Ascending aorta (tissue), 2 donors: ENCODE measurements around the gene CDHR4. TPM values are rescaled to one million over a fixed set of nuclear protein-coding genes. Genes with fewer than 3 reads are reported as not detected.
"Not testable (repeated sequence)": the region's sequence is repeated elsewhere in the genome, so short reads cannot be mapped to it uniquely, and the experiment has no call there.

Source experiments
- DNase-seq, 2 donors: peaks; one replicate each; pipeline ENCODE4 v3.0.0-alpha.2; 2019; ENCODE audit warnings: low spot score in 2 of 2
- H3K27ac ChIP-seq, 2 donors: fragments of 200-600 bp; sonication (generic); one replicate each; pipeline ENCODE4 v1.5.1; 2016 to 2017; ENCODE audit warnings: mild to moderate bottlenecking in 1 of 2
- H3K27me3 ChIP-seq: fragments of 200-600 bp; sonication (generic); one replicate; pipeline ENCODE4 v1.5.1; 2017
- H3K36me3 ChIP-seq, 2 donors: fragments of 200-600 bp; sonication (generic); one replicate each; pipeline ENCODE4 v1.5.1; 2016
- H3K4me1 ChIP-seq, 2 donors: fragments of 200-600 bp; sonication (generic); one replicate each; pipeline ENCODE4 v1.5.1; 2016 to 2017; ENCODE audit warnings: mild to moderate bottlenecking in 1 of 2
- H3K4me3 ChIP-seq, 2 donors: fragments of 200-600 bp; sonication (generic); one replicate each; pipeline ENCODE4 v1.5.1; 2016 to 2017; ENCODE audit warnings: mild to moderate bottlenecking in 1 of 2
- H3K9me3 ChIP-seq, 2 donors: fragments of 200-600 bp; sonication (generic); one replicate each; pipeline ENCODE4 v1.5.1; 2016
- CTCF ChIP-seq, 3 experiments: fragments of 200-600 bp in 2 of 3; fragments of 450-650 bp in 1 of 3; sonication (generic) in 2 of 3; IDR thresholded peaks; one replicate each; pipeline ENCODE4 v1.5.1; 2016 to 2019; ENCODE audit warnings: antibody characterized with exemption in 3 of 3, mild to moderate bottlenecking in 1 of 3, moderate library complexity in 1 of 3
- intact Hi-C: fragments of 100-400 bp; cut with DNase I; formaldehyde crosslinking; loops from one replicate; pipeline ENCODE4 v1.15.1; 2023
- total RNA-seq: library from RNA; depleted of rRNA; stranded (reverse); fragments of >200 nt; gene quantifications from one replicate; pipeline ENCODE4 v1.1.0, GENCODE V29; 2016

The CDHR4 gene
- total RNA-seq, 1 donor from 2014 or later: not detected

DNA sequence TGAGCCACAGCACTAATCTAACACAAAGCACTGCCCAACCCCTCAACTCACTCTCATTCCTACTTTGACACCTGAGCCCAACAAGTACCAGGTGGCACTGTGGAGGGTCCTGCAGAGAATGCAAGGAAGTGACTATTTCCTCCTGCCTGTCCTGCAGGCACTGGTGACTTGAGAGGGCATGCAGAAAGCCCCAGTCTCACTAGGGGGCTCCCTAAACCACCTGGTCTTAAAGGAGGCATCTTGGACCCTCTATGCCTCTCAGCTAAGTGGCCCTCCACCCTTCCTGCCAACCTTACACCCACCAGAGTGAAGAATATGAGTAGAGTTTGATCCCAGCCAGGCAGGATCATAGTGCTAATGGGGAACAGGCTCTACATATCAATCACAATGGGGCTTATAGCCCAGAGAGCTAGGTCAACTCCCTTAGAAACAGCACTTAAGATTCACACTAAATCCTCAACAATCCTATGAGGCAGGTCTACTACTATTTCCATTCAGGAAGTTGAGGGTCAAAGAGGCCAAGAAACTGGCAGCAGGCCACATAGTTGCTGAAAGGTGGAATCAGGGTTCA lies 41.5 kb upstream of the CDHR4 start:
- TF ChIP-seq CTCF (IDR thresholded peaks at IDR 0.05): peak in 1 of 3 experiments; percentile 17
- intact Hi-C loops: no loop called here
- no peak for DNase-seq
- Histone ChIP-seq H3K9me3 (no peaks in the 10 kb centered on the region), H3K27ac (no peak overlapping the region), H3K4me3 (no peak overlapping the region), H3K36me3 (no peaks in the 10 kb centered on the region), H3K27me3 (no peaks in the 10 kb centered on the region), H3K4me1 (peaks cover 0 to 4% of the 10 kb centered on the region in 2 donors)

- DNase-seq: no peak
- no peaks in the 10 kb centered on the region for H3K27me3 ChIP-seq
- intact Hi-C loops: no loop called here
Measured at GRCh38 chr3:49840388-49840787, 40.7 kb upstream of the CDHR4 start.

DNA sequence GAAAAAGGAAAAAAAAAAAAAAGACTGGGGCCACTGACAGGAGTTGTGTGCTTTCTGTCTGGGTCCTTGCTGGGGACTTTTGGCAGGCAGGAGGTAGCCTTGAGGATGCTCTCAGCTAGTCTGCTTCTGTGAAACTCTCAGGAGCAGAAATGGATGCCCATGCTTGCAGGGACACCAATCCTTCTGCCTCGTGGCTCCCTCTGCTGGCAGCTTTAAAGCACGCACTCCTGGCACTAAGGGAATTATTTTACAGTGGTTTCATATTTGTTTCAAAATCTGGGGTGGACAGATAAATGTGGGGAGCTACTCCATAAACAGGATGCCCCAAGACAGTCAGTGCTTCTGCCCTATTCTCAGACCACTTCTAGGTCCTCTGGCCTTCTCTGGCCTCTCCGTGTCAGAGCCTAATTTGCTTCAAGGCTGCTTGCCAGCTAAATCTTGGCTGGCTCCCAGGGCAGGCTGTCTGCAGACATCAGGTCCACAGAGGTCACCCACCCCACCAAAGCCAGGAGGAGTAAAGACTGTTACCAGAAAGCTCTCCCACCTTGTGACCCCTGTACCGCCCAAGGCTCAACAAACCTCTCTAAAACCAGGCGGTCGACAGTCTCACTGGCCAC lies 39.6 kb upstream of the CDHR4 start:
- Histone ChIP-seq H3K36me3 (no peaks in the 10 kb centered on the region), H3K9me3 (no peaks in the 10 kb centered on the region), H3K4me1 (peaks cover 0 to 4% of the 10 kb centered on the region in 2 donors), H3K27me3 (no peaks in the 10 kb centered on the region), H3K4me3 (no peak overlapping the region), H3K27ac (no peak overlapping the region)
- peak; percentile 25 to 89 for DNase-seq
- peak; percentile 84 to 93 (median 93) for TF ChIP-seq CTCF (IDR thresholded peaks at IDR 0.05)
- intact Hi-C loops: loop anchor here (1.0 to 2.0 kb wide), 4 partner anchors 37 to 300 kb away; no protein-coding TSS in a partner anchor

More at GRCh38 chr3:49840388-49840787, 40.7 kb upstream of the CDHR4 start:
- TF ChIP-seq CTCF (IDR thresholded peaks at IDR 0.05): no peak
- Histone ChIP-seq H3K4me3 (no peak overlapping the region), H3K9me3 (no peaks in the 10 kb centered on the region), H3K36me3 (no peaks in the 10 kb centered on the region), H3K4me1 (peaks cover 0 to 4% of the 10 kb centered on the region in 2 donors), H3K27ac (no peak overlapping the region)

DNA sequence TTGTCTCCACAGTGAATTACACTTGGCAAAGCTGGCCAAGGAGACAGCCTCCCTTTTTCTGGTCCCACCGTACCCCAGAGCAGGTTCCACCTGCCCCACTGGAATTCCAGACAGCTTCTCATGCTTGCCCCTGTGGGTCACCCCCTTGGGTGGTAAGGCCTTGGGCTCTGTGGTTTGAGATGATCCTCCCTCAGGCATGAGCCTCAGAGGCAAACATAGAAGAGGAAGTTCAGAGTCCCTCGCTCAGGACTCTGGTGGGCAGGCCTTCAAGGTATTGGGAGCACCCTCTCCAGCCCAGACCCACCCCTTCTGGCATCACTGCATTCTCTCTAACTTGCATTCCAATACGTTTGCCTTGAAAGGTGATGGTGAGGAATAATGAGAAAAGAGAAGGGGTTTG lies 31.7 kb upstream of the CDHR4 start:
- Histone ChIP-seq H3K27ac (no peak overlapping the region), H3K4me1 (no peaks in the 10 kb centered on the region), H3K4me3 (no peak overlapping the region), H3K27me3 (no peaks in the 10 kb centered on the region), H3K36me3 (no peaks in the 10 kb centered on the region), H3K9me3 (no peaks in the 10 kb centered on the region)
- intact Hi-C loops: no loop called here
- DNase-seq: no peak
- no peak for TF ChIP-seq CTCF (IDR thresholded peaks at IDR 0.05)

GRCh38 chr3:49826016-49826415 lies 26.3 kb upstream of the CDHR4 start:
- Histone ChIP-seq H3K9me3 (no peaks in the 10 kb centered on the region), H3K27ac (no peak overlapping the region), H3K36me3 (no peaks in the 10 kb centered on the region), H3K27me3 (no peaks in the 10 kb centered on the region), H3K4me1 (no peaks in the 10 kb centered on the region), H3K4me3 (no peak overlapping the region)
- no peak for TF ChIP-seq CTCF (IDR thresholded peaks at IDR 0.05)
- intact Hi-C loops: no loop called here
- DNase-seq: no peak

- H3K27me3 ChIP-seq, intact Hi-C loops, H3K9me3 ChIP-seq, H3K4me1 ChIP-seq, DNase-seq, H3K36me3 ChIP-seq, H3K4me3 ChIP-seq, H3K27ac ChIP-seq: not testable (repeated sequence)
Measured at GRCh38 chr3:49823131-49823530, 23.5 kb upstream of the CDHR4 start.
